ENCODE data around the gene TCEA2. TPM values are rescaled to one million over a fixed set of nuclear protein-coding genes. Genes with fewer than 3 reads are reported as not detected.

Gene TCEA2
- total and polyA plus RNA-seq, 2 of the 13 experiments (the other 11 are each of a cell fraction or from before 2014, with no cell fraction given) = 28.1 to 33.7 TPM

GRCh38 chr20:64079273-64080012, 16.4 kb downstream of the TCEA2 start, which contains the start of gene RGS19 (continued):
- TF ChIP-seq MAF1 (CRISPR knock-in tag; IDR thresholded peaks at IDR 0.05; ENCODE audit: borderline replicate concordance) (no peak; the same call in 1 of the 2 replicates), SKI (IDR thresholded peaks at IDR 0.05; ENCODE audit: partially characterized antibody) (peak; percentile 47), SNAPC5 (CRISPR knock-in tag; IDR thresholded peaks at IDR 0.05; ENCODE audit: borderline replicate concordance) (no peak), ZNF549 (CRISPR knock-in tag; IDR thresholded peaks at IDR 0.05) (no peak), SP4 (CRISPR knock-in tag; IDR thresholded peaks at IDR 0.05) (peak; percentile 64), YEATS2 (CRISPR knock-in tag; IDR thresholded peaks at IDR 0.05; ENCODE audit: borderline replicate concordance) (peak; percentile 18; the same call in 1 of the 2 replicates), USF2 (IDR thresholded peaks at IDR 0.05; ENCODE audit: low read depth, low read length) (no peak), USF2 (CRISPR knock-in tag; IDR thresholded peaks at IDR 0.05; ENCODE audit: borderline replicate concordance) (no peak), ZNF670 (CRISPR knock-in tag; IDR thresholded peaks at IDR 0.05; ENCODE audit: borderline replicate concordance) (no peak; the same call in 1 of the 2 replicates), ZFP82 (CRISPR knock-in tag; IDR thresholded peaks at IDR 0.05; ENCODE audit: borderline replicate concordance) (0 out of 2 replicates have a peak, but pooled peaks have one; percentile 50), ZNF276 (CRISPR knock-in tag; IDR thresholded peaks at IDR 0.05; ENCODE audit: low read depth) (no peak), HIVEP1 (CRISPR knock-in tag; IDR thresholded peaks at IDR 0.05) (0 out of 2 replicates have a peak, but pooled peaks have one; percentile 43), ZMAT3 (CRISPR knock-in tag; conservative IDR thresholded peaks at IDR 0.05) (peak; percentile 68; the same call in 1 of the 2 replicates), ZFY (CRISPR knock-in tag; IDR thresholded peaks at IDR 0.05) (peak; percentile 68), MTF1 (CRISPR knock-in tag; IDR thresholded peaks at IDR 0.05) (no peak), YEATS4 (CRISPR knock-in tag; IDR thresholded peaks at IDR 0.05; ENCODE audit: borderline replicate concordance) (peak; percentile 52; the same call in 1 of the 2 replicates), ZNF143 (CRISPR knock-in tag; IDR thresholded peaks at IDR 0.05) (no peak), ZFP90 (CRISPR knock-in tag; IDR thresholded peaks at IDR 0.05; ENCODE audit: borderline replicate concordance) (0 out of 2 replicates have a peak, but pooled peaks have one; percentile 15), ATF7-NPFF (CRISPR knock-in tag; IDR thresholded peaks at IDR 0.05; ENCODE audit: low read depth) (peak; percentile 41; the same call in 1 of the 2 replicates), MYC (CRISPR knock-in tag; IDR thresholded peaks at IDR 0.05; ENCODE audit: borderline replicate concordance) (peak; percentile 78), ASH2L (IDR thresholded peaks at IDR 0.05; ENCODE audit: insufficient read length, low read depth, low read length) (peak; percentile 37), ZNF720 (CRISPR knock-in tag; IDR thresholded peaks at IDR 0.05) (peak; percentile 67; the same call in 1 of the 2 replicates), KLF12 (CRISPR knock-in tag; IDR thresholded peaks at IDR 0.05; ENCODE audit: borderline replicate concordance) (no peak), ZNF678 (CRISPR knock-in tag; IDR thresholded peaks at IDR 0.05) (0 out of 2 replicates have a peak, but pooled peaks have one; percentile 73), MZF1 (CRISPR knock-in tag; IDR thresholded peaks at IDR 0.05; ENCODE audit: borderline replicate concordance) (no peak), RBFOX2 (IDR thresholded peaks at IDR 0.05; ENCODE audit: low read depth, low read length) (peak; percentile 64), NFKB2 (CRISPR knock-in tag; IDR thresholded peaks at IDR 0.05; ENCODE audit: borderline replicate concordance) (no peak)
